Keratinocyte (primary cell): ENCODE results near the gene FAT2. TPM values are rescaled to one million over a fixed set of nuclear protein-coding genes. Genes with fewer than 3 reads are reported as not detected.

Experiments used
- DNase-seq: peaks from one replicate; pipeline ENCODE4 v3.0.0-alpha.2; 2011; ENCODE audit warnings: low read depth, missing footprints, low spot score
- FAIRE-seq: peaks from 2 replicates; lab custom pipeline; 2011; peaks lifted over from hg19 to GRCh38; lab: Jason Lieb, UNC
- H2AFZ ChIP-seq: 2 replicates; pipeline ENCODE4 v1.6.0; 2012; ENCODE audit warnings: low read length, control low read depth, inconsistent platforms; ENCODE audit not compliant: control insufficient read depth
- H3K27ac ChIP-seq: 2 replicates; pipeline ENCODE4 v1.5.1; 2011; ENCODE audit warnings: low read length; ENCODE audit not compliant: control insufficient read depth, insufficient read depth
- H3K27me3 ChIP-seq: 3 replicates; pipeline ENCODE4 v1.6.0; 2011; ENCODE audit warnings: low read length; ENCODE audit not compliant: control insufficient read depth, insufficient read depth; ENCODE audit errors: extremely low read depth
- H3K36me3 ChIP-seq, 2 experiments: 2 replicates in 1 of 2; 3 replicates in 1 of 2; pipeline ENCODE4 v1.5.1; 2011; ENCODE audit warnings: low read length in 2 of 2, mild to moderate bottlenecking in 1 of 2; ENCODE audit not compliant: control insufficient read depth in 2 of 2, insufficient read depth in 2 of 2; ENCODE audit errors: extremely low read depth in 1 of 2
- H3K4me1 ChIP-seq: 3 replicates; pipeline ENCODE4 v1.5.1; 2011; ENCODE audit warnings: low read length; ENCODE audit not compliant: control insufficient read depth, insufficient read depth; ENCODE audit errors: extremely low read depth
- H3K4me2 ChIP-seq: 3 replicates; pipeline ENCODE4 v1.6.0; 2011; ENCODE audit warnings: low read depth, low read length; ENCODE audit not compliant: control insufficient read depth, insufficient read depth; ENCODE audit errors: extremely low read depth
- H3K4me3 ChIP-seq, 3 experiments: fragments of 200-600 bp in 1 of 3; sonication (generic) in 1 of 3; 2 replicates in 2 of 3; 3 replicates in 1 of 3; pipeline ENCODE4 v1.5.1; 2011 to 2016; ENCODE audit warnings: low read length in 3 of 3, mild to moderate bottlenecking in 3 of 3, control low read depth in 2 of 3, inconsistent platforms in 1 of 3, low read depth in 1 of 3, mixed read lengths in 1 of 3, mixed run types in 1 of 3, moderate library complexity in 1 of 3; ENCODE audit not compliant: control insufficient read depth in 2 of 3, insufficient read depth in 2 of 3; ENCODE audit errors: extremely low read depth in 1 of 3
- H3K79me2 ChIP-seq: 2 replicates; pipeline ENCODE4 v1.6.0; 2012; ENCODE audit warnings: low read length; ENCODE audit not compliant: control insufficient read depth, insufficient read depth
- H3K9ac ChIP-seq: 3 replicates; pipeline ENCODE4 v1.6.0; 2011; ENCODE audit warnings: low read length; ENCODE audit not compliant: control insufficient read depth, insufficient read depth; ENCODE audit errors: extremely low read depth
- H3K9me1 ChIP-seq: 3 replicates; pipeline ENCODE4 v1.6.0; 2011; ENCODE audit warnings: low read length; ENCODE audit not compliant: control insufficient read depth, insufficient read depth; ENCODE audit errors: extremely low read depth
- H3K9me3 ChIP-seq: 2 replicates; pipeline ENCODE4 v1.5.1; 2012; ENCODE audit warnings: low read depth, low read length; ENCODE audit not compliant: control insufficient read depth
- H4K20me1 ChIP-seq: 3 replicates; pipeline ENCODE4 v1.6.0; 2011; ENCODE audit warnings: low read length; ENCODE audit not compliant: control insufficient read depth, insufficient read depth; ENCODE audit errors: extremely low read depth
- CTCF ChIP-seq, 3 experiments: IDR thresholded peaks in 1 of 3; conservative IDR thresholded peaks in 1 of 3; optimal IDR thresholded peaks in 1 of 3; 2 replicates in 2 of 3; 3 replicates in 1 of 3; pipeline versions ENCODE3 to v1.5.1; 2011; ENCODE audit warnings: low read length in 3 of 3, mild to moderate bottlenecking in 3 of 3, moderate library complexity in 2 of 3, control low read depth in 1 of 3, inconsistent platforms in 1 of 3; ENCODE audit not compliant: insufficient read depth in 2 of 3; ENCODE audit errors: extremely low read depth in 1 of 3
- EZH2 ChIP-seq: IDR thresholded peaks from one replicate; pipeline ENCODE4 v1.6.1; 2012; ENCODE audit warnings: inconsistent platforms, mild to moderate bottlenecking, low read length, moderate library complexity
- dilution Hi-C: fragments of 300-500 bp; cut with MboI; formaldehyde crosslinking; loops from one replicate; pipeline ENCODE4 v1.7.0; 2020; ENCODE audit warnings: low sequenced_read_pairs; ENCODE audit not compliant: extremely low pct_ligation_motif_present
- polyA plus RNA-seq, 5 experiments: library from polyadenylated mRNA; depleted of rRNA in 3 of 5; stranded (reverse) in 3 of 5; stranded (forward) in 1 of 5; unstranded in 1 of 5; fragments of >200 nt; gene quantifications; 1 replicate in 1 of 5; 2 replicates in 3 of 5; 3 replicates in 1 of 5; pipeline versions ENCODE4 v1.2.1 to v1.2.3, GENCODE V29; 2011 to 2012; ENCODE audit warnings: missing spikeins in 2 of 5, low read depth in 1 of 5, low replicate concordance in 1 of 5

Gene FAT2
- polyA plus RNA-seq, 1 donor (not counting 4 experiments of a cell fraction or from before 2014, with no cell fraction given) = 35.0 TPM

GRCh38 chr5:151627650-151628049, 36.5 kb upstream of the FAT2 start:
- Histone ChIP-seq H3K27me3 (no peaks in the 10 kb centered on the region), H3K9me3 (no peaks in the 10 kb centered on the region), H3K36me3 (no peaks in the 10 kb centered on the region), H3K79me2 (no peaks in the 10 kb centered on the region), H3K4me3 (peak overlapping the region in 1 of 3 experiments; percentile 4), H3K4me1 (peaks cover 47% of the 10 kb centered on the region), H3K4me2 (peak overlapping the region; percentile 52), H2AFZ (peak overlapping the region; percentile 5), H3K27ac (peak overlapping the region; percentile 51), H3K9me1 (no peaks in the 10 kb centered on the region), H3K9ac (peak overlapping the region; percentile 38), H4K20me1 (no peaks in the 10 kb centered on the region)
- TF ChIP-seq CTCF (optimal IDR thresholded peaks at IDR 0.05 in 1 of 3, IDR thresholded peaks at IDR 0.05 in 1 of 3, conservative IDR thresholded peaks at IDR 0.05 in 1 of 3; ENCODE audit: extremely low read depth in 1 of 3, insufficient read depth in 2 of 3, low read length in 3 of 3) (no peak), EZH2 (no peak)
- no peak for FAIRE-seq
- no peak for DNase-seq
- dilution Hi-C loops = no loop called here

- Histone ChIP-seq H3K79me2 (no peaks in the 10 kb centered on the region), H3K27me3 (no peaks in the 10 kb centered on the region), H3K4me1 (peaks cover 66% of the 10 kb centered on the region), H4K20me1 (no peaks in the 10 kb centered on the region), H3K9ac (no peak overlapping the region), H3K4me3 (no peak overlapping the region), H2AFZ (no peak overlapping the region), H3K9me1 (no peaks in the 10 kb centered on the region), H3K4me2 (no peak overlapping the region), H3K9me3 (no peaks in the 10 kb centered on the region), H3K27ac (no peak overlapping the region), H3K36me3 (no peaks in the 10 kb centered on the region)
- no peak for FAIRE-seq
- dilution Hi-C loops = no loop called here
- DNase-seq = no peak
- TF ChIP-seq EZH2 = no peak
- no peak for TF ChIP-seq CTCF (optimal IDR thresholded peaks at IDR 0.05 in 1 of 3, IDR thresholded peaks at IDR 0.05 in 1 of 3, conservative IDR thresholded peaks at IDR 0.05 in 1 of 3; ENCODE audit: extremely low read depth in 1 of 3, insufficient read depth in 2 of 3, low read length in 3 of 3)
Observed at GRCh38 chr5:151625285-151625684, 34.2 kb upstream of the FAT2 start.
